Activated CD4-positive, alpha-beta T cell treated with anti-CD3 and anti-CD28 coated beads, Interleukin-2, amount 50 U/mL, for 24 hours (primary cell): ENCODE measurements around the gene MRGPRD.

ENCODE experiments used
- DNase-seq, 2 donors: peaks; one replicate each; pipeline ENCODE4 v3.0.0-alpha.2; 2020; ENCODE audit warnings: low read depth in 1 of 2, low spot score in 1 of 2

The MRGPRD gene

GRCh38 chr11:68970921-68971636 lies 9.7 kb downstream of the MRGPRD start:
- no peak for DNase-seq

DNA sequence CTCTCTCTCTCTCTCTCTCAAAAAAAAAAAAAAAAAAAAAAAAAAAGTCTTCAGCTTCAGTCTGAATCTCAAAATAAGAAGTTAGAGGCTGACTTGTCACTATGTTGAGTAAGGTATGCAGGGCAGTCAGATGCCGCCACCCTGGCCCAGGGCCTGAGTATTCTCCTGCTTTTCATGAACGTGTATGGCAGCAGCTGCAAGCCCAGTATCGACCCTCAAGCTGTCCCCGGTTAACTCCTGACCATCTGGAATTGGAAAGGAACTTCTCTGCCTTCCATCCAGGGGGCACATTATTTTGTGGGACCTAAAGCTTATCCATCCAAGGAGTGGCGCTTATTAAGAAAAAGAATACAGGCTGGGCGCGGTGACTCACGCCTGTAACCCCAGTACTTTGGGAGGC lies 11.4 kb downstream of the MRGPRD start:
- DNase-seq, result no peak

- DNase-seq, result no peak
Observed at GRCh38 chr11:68968306-68969250, 12.2 kb downstream of the MRGPRD start.

GRCh38 chr11:68966894-68967780 lies 13.6 kb downstream of the MRGPRD start:
- DNase-seq, result no peak

DNA sequence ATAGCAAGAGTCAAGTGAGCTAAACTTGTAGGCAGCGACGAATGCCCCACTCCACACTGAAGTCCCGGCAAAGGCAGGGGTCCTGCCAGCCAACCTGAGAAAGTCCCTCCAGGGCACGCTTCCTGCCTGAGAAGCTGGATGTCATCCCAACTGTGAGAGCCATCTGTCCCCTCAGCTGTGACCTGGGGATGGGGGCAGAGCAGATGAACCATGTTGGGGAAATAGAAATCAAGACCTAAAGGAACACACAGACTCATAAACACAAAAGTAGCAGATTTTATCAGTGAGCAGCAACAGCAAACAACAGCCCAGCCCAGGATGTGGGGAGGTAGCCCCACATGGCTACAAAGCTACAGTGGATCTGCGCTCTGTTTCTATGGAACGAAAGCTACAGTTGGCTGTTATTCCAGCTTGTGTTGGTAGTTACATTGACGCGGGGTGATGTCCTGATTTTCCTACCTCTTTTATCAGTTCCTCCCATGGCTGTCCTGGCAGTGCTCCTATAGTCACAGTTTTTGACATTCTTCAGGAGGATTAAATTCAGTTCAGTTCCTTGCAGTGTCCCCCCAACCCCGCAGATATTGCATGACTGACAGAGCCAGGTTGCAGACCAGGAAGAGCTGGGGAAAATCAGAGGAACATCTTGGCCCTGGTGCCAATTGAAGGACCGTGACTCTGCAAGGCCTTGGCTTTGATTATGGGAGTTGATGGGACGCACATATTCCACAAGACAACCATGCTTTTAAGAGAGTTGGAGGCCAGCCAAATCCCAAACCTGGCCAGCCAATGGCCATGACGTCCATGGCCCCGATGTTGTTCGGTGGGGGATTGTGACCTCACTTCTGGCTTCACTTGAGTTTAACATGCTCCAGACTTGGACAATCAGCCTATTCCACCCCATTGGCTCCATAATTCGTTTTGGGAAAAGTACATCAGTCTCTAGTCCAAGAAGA lies 14.6 kb downstream of the MRGPRD start:
- no peak for DNase-seq

- no peak for DNase-seq
Observed at GRCh38 chr11:68963779-68964178, 17.0 kb downstream of the MRGPRD start.

DNA sequence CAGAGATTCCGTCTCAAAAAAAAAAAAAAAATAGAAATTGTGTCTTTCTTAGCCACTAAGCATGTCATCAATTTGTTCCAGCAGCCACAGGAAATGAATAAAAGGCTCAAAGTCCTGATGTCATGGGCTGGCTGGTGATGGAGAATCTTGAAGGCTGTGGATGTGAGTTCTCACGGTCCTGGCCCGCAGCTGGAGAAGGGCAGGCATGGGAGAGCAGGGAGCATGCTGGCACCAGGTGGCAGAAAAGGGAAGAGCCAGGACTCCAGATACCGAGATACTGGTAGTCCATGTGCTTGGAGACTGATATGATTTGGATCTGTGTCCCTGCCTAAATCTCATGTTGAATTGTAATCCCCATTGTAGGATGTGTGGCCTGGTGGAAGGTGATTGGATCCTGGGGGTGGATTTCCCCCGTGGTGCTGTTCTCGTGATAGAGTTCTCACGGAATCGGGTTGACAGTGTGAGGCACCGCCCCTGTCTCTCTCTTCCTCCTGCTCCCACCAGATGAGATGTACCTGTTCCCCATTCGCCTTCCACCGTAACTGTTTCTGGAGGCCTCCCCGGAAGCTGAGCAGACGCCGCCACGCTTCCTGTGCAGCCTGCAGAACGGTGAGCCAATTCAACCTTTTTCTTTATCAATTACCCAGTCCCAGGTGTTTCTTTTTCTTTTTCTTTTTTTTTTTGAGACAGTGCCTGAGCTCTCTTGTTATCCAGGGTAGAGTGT lies 18.1 kb downstream of the MRGPRD start:
- DNase-seq, result no peak

GRCh38 chr11:68961245-68961644 lies 19.5 kb downstream of the MRGPRD start:
- no peak for DNase-seq

DNA sequence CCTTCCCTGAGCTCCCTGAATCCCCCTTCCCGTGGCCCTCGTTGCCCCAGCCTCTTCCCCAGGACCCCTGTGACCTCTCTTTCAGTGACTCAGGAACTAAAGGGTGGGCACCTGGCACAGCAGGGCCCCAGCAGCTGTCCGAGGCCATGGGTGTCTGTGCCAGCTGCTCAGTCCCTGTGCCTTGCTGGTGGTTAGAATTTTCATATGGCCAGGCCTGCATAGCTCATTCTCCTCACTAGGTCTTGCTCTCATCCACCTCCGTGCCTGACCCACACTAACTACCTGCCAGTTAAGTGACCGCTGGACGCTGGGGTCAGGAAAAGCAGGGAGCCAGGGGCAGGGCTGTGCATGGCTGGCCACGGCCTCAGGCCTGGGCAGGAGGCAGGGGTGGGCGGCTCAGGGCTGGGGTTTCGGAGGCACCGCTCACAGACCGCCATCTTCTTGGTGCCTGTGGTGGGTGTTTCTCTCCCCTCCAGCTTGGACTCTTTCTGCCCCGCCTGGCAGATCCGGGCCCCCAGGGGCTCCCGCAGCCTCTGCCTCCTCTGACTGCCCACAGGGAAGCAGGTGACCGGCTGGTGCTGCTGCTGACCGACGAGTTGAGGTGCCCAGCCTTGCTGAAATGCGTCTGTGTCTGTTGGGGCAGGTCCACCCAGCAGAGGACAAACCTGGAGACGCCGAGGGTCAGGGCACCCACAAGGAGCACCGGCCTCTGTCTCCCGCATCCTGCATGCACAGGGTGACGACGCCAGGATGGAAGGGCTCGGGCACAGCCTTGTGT lies 20.3 kb downstream of the MRGPRD start:
- no peak for DNase-seq

GRCh38 chr11:68959465-68960293 lies 21.1 kb downstream of the MRGPRD start:
- DNase-seq, result no peak

DNA sequence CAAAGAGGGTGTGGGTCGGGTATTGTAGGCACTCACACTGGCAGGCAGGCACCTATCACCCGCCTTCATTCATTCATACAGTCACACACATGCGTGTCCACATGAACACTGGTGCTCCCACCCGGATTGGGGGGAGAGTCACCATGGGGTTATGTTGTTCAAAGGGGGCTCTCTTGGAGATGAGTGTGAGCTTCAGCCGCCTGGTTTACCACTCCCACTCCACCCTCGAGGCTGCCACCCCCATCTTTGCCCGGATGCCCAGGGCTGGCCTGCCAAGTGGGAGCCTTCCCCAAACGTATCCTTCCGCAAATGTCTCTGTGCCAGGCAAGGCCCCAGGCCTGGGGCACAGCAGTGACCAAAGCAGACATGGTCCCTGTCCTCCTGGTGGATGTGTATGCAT lies 22.6 kb downstream of the MRGPRD start:
- DNase-seq, result no peak

DNA sequence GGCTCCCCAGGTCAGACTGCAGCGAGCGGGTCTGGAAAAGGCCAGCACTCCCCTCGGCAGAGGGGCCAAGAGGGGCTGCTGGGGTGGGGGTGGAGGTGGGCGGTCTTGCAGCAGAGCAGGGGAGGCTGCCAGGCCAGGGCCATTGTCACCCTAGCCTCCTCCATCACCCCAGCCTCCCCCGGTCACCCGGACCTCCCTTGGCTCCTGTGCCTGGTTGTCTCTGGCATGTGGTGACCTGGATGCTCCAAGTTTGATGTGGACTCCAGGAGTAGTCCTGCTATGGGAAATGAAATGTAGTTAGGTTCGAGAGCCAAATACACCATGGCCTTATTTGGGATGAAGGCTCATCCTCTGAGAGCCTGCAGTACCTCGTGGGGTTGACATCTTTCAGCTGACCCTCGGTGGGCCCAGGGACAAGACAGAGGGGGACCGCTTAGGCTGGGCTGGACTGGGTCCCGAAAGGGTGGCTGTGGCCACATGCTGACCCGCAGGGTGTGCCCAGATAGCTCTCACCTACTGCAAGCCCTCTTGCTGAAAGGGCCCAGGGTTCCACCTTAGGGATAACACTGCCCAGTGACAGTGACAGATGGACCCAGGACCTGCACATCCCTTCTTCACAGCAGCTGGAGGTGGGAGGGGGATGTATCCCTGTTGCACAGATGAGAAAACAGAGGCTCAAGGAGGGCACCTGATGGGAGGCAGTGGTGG lies 24.1 kb downstream of the MRGPRD start:
- no peak for DNase-seq

- no peak for DNase-seq
Observed at GRCh38 chr11:68956142-68956541, 24.6 kb downstream of the MRGPRD start.

GRCh38 chr11:68955607-68955958 lies 25.2 kb downstream of the MRGPRD start:
- DNase-seq, result no peak

GRCh38 chr11:68954836-68955606 lies 25.8 kb downstream of the MRGPRD start:
- DNase-seq, result no peak

DNA sequence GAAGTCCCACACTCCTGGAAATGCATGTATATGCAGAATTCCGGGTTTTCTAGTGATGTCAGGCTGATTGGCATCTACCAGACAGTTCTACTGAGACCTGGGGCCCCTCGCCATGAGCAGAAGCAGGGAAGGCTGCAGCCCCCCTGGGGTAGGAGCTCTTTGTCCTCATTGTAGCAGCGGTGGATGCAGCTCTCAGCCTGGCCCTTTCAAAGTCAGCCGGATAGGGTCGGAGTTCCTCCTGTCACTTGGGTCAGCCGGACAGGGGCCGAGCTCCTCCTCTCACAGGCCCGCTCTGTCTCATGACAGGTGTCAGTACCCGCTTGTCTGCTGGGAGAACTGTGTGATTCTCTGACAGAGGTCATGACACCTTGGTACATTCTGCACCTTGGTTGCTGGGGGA lies 30.0 kb downstream of the MRGPRD start:
- DNase-seq, result no peak

DNA sequence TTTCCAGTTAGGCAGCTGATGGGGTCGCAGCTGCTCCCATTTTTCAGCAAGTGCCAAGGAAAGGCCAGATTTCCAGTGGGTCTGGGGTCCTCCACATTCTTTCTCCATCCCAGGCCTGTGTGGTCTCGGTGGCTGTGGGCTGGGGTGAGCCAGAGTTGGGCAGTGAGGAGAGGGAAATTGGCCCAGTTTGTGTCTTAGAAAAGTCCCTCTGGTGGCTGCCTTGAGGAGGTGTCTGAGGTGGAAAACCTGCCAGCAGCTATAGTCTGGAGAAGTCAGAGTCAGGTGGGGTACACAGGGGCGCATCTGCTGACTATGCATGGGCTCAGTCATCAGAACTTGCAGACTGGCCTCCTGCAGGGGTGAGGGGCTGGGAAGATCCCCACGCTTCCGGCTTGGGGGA lies 30.5 kb downstream of the MRGPRD start:
- no peak for DNase-seq
